HepG2 (cell line): Measurements from ENCODE around the gene CCDC88A. TPM values are rescaled to one million over a fixed set of nuclear protein-coding genes. Genes with fewer than 3 reads are reported as not detected.

ENCODE experiments used
- ATF3 ChIP-seq: sonication (generic); formaldehyde crosslinking; IDR thresholded peaks from 2 replicates; pipeline ENCODE4 v1.4.0; 2020; ENCODE audit warnings: missing genetic modification reagents
- CREM ChIP-seq, 2 experiments: sonication (generic) in 1 of 2; formaldehyde crosslinking in 1 of 2; IDR thresholded peaks; 2 replicates each; pipeline versions ENCODE4 v1.4.0 to v1.6.1; 2016 to 2020; ENCODE audit warnings: antibody characterized with exemption in 1 of 2, mild to moderate bottlenecking in 1 of 2, missing genetic modification reagents in 1 of 2
- DMAP1 ChIP-seq: IDR thresholded peaks from 2 replicates; pipeline ENCODE4 v1.6.1; 2016
- FOXC1 ChIP-seq: sonication (generic); formaldehyde crosslinking; IDR thresholded peaks from 2 replicates; pipeline ENCODE4 v1.8.0; 2022; ENCODE audit warnings: mild to moderate bottlenecking, missing genetic modification reagents, borderline replicate concordance
- MTF2 ChIP-seq: sonication (generic); formaldehyde crosslinking; IDR thresholded peaks from 2 replicates; pipeline ENCODE4 v1.5.0; 2020; ENCODE audit warnings: missing genetic modification reagents, borderline replicate concordance
- MXD1 ChIP-seq: sonication (generic); formaldehyde crosslinking; IDR thresholded peaks from 2 replicates; pipeline ENCODE4 v1.4.0; 2020; ENCODE audit warnings: mild to moderate bottlenecking, missing genetic modification reagents
- POLR2AphosphoS5 ChIP-seq: IDR thresholded peaks from 2 replicates; pipeline ENCODE4 v1.6.1; 2012; ENCODE audit warnings: low read depth, low read length
- RBM22 ChIP-seq: fragments of 200-400 bp; formaldehyde crosslinking; optimal IDR thresholded peaks from 2 replicates; pipeline ENCODE3; 2017; ENCODE audit warnings: mild to moderate bottlenecking, low read length, moderate library complexity
- SALL1 ChIP-seq: sonication (generic); formaldehyde crosslinking; IDR thresholded peaks from 2 replicates; pipeline ENCODE4 v1.8.0; 2022; ENCODE audit warnings: mild to moderate bottlenecking, missing genetic modification reagents
- SMC3 ChIP-seq: IDR thresholded peaks from 2 replicates; pipeline ENCODE4 v1.6.1; 2011; ENCODE audit warnings: low read length, improper control_type of control experiment
- SPEN ChIP-seq: sonication (generic); formaldehyde crosslinking; IDR thresholded peaks from 2 replicates; pipeline ENCODE4 v1.5.1; 2020; ENCODE audit warnings: low read depth, mild to moderate bottlenecking, missing genetic modification reagents
- STAT6 ChIP-seq: sonication (generic); formaldehyde crosslinking; IDR thresholded peaks from 2 replicates; pipeline ENCODE4 v1.4.0; 2020; ENCODE audit warnings: missing genetic modification reagents, mild to moderate bottlenecking, borderline replicate concordance
- TEF ChIP-seq: sonication (generic); formaldehyde crosslinking; IDR thresholded peaks from 2 replicates; pipeline ENCODE4 v1.5.0; 2020; ENCODE audit warnings: missing genetic modification reagents
- ZFP1 ChIP-seq: IDR thresholded peaks from 2 replicates; pipeline ENCODE4 v1.6.1; 2016
- ZFY ChIP-seq: sonication (generic); formaldehyde crosslinking; IDR thresholded peaks from 2 replicates; pipeline ENCODE4 v1.4.0; 2020; ENCODE audit warnings: missing genetic modification reagents
- ZNF367 ChIP-seq: sonication (generic); formaldehyde crosslinking; IDR thresholded peaks from 2 replicates; pipeline ENCODE4 v1.4.0; 2020; ENCODE audit warnings: missing genetic modification reagents, borderline replicate concordance
- ZNF572 ChIP-seq: sonication (generic); formaldehyde crosslinking; IDR thresholded peaks from 2 replicates; pipeline ENCODE4 v1.5.1; 2020; ENCODE audit warnings: mild to moderate bottlenecking, missing genetic modification reagents
- ZNF674 ChIP-seq: sonication (generic); formaldehyde crosslinking; IDR thresholded peaks from 2 replicates; pipeline ENCODE4 v1.5.0; 2020; ENCODE audit warnings: low read depth, mild to moderate bottlenecking, missing genetic modification reagents
- ZNF709 ChIP-seq: sonication (generic); formaldehyde crosslinking; IDR thresholded peaks from 2 replicates; pipeline ENCODE4 v1.5.0; 2020; ENCODE audit warnings: mild to moderate bottlenecking, missing genetic modification reagents
- ZNF816 ChIP-seq: sonication (generic); formaldehyde crosslinking; IDR thresholded peaks from 2 replicates; pipeline ENCODE4 v1.8.0; 2022; ENCODE audit warnings: missing genetic modification reagents, mild to moderate bottlenecking, borderline replicate concordance
- polyA plus RNA-seq, 8 experiments: library from polyadenylated mRNA; depleted of rRNA in 3 of 8; stranded (reverse) in 7 of 8; unstranded in 1 of 8; fragments of >200 nt; fragmentation: Illumina TruSeq in 4 of 8; extraction: Trizol in 4 of 8; gene quantifications; 2 replicates each; pipeline versions ENCODE4 v1.2.1 to v1.2.3, GENCODE V29; 2011 to 2016; ENCODE audit warnings: low read depth in 4 of 8, missing spikeins in 1 of 8, mixed read lengths in 1 of 8; ENCODE audit not compliant: insufficient read depth in 1 of 8
- total RNA-seq, 5 experiments: library from RNA; depleted of rRNA; stranded (reverse); fragments of >200 nt; fragmentation: Illumina TruSeq; extraction: Trizol; gene quantifications; 2 replicates each; pipeline ENCODE4 v1.2.3, GENCODE V29; 2016; ENCODE audit warnings: low read depth in 1 of 5
- TF ChIP-seq, protein P1 (sequence below): sonication (generic); formaldehyde crosslinking; IDR thresholded peaks from 2 replicates; pipeline ENCODE4 v1.8.0; 2022; ENCODE audit warnings: missing genetic modification reagents, mild to moderate bottlenecking, moderate library complexity, borderline replicate concordance
- TF ChIP-seq, protein P2 (sequence below): IDR thresholded peaks from 2 replicates; pipeline ENCODE4 v1.6.1; 2018; ENCODE audit warnings: missing genetic modification reagents

CCDC88A gene
- total and polyA plus RNA-seq, 2 of the 13 experiments (the other 11 are each of a cell fraction or from before 2014, with no cell fraction given), result 43.2 to 84.1 TPM

DNA sequence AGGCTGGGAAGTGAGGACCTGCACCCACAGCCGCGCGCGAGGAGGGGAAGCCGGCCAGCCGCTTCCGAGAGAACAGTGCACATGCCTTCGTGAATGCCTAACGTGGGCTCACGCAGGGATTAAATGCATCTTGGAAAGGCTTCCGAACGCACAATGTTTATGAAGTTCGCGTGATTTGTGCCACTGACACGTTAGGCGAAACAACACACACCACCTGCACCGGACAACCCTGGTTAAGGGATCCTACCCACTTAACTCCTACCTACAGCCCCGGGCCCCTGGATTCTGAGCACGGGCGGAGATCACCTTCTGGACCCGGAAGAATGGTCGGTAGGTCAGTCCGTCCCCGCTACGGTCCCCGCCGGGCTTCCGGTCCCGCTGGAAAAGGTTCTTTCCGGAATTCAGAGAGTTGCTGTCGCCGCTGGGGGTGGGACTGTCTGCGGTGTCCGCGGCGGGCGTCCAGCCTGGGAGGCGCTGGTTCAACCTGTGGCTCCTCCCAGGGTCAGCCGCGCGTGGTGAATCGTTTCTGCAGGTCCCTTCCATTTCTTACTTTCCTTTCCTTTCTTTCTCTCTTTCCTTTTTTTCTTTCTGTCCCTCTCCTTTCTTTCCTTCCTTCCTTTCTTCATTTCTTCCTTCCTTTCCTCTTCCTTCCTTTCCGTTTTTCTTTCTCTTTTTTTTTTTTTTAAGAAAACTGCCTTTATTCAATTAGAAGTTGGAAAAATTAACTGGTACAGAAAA, 150.6 kb downstream of the CCDC88A start, which contains the start of gene MTIF2 (continued):
- TF ChIP-seq TEF (CRISPR knock-in tag) (0 out of 2 replicates have a peak, but pooled peaks have one; percentile 47), ZNF367 (peak; percentile 58; the same call in 1 of the 2 replicates), MTF2 (CRISPR knock-in tag) (peak; percentile 94), MXD1 (CRISPR knock-in tag) (peak; percentile 89), FOXC1 (CRISPR knock-in tag) (peak; percentile 99), ZFP1 (peak; percentile 97), SALL1 (CRISPR knock-in tag) (peak; percentile 98), ZNF674 (CRISPR knock-in tag) (peak; percentile 88), ATF3 (peak; percentile 15; the same call in 1 of the 2 replicates), ZFY (CRISPR knock-in tag) (peak; percentile 92), CREM (IDR thresholded peaks at IDR 0.05) (peak; percentile 91), CREM (CRISPR knock-in tag; IDR thresholded peaks at IDR 0.05) (peak; percentile 24; the same call in 1 of the 2 replicates), RBM22 (peak; percentile 94), POLR2AphosphoS5 (peak; percentile 99), DMAP1 (CRISPR knock-in tag) (peak; percentile 99), SPEN (peak; percentile 99), SMC3 (no peak), ZNF572 (CRISPR knock-in tag) (peak; percentile 92; the same call in 1 of the 2 replicates), ZNF816 (peak; percentile 96), ZNF709 (peak; percentile 45; the same call in 1 of the 2 replicates), STAT6 (CRISPR knock-in tag) (peak; percentile 98)
- TF ChIP-seq, protein P1, sequence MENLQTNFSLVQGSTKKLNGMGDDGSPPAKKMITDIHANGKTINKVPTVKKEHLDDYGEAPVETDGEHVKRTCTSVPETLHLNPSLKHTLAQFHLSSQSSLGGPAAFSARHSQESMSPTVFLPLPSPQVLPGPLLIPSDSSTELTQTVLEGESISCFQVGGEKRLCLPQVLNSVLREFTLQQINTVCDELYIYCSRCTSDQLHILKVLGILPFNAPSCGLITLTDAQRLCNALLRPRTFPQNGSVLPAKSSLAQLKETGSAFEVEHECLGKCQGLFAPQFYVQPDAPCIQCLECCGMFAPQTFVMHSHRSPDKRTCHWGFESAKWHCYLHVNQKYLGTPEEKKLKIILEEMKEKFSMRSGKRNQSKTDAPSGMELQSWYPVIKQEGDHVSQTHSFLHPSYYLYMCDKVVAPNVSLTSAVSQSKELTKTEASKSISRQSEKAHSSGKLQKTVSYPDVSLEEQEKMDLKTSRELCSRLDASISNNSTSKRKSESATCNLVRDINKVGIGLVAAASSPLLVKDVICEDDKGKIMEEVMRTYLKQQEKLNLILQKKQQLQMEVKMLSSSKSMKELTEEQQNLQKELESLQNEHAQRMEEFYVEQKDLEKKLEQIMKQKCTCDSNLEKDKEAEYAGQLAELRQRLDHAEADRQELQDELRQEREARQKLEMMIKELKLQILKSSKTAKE (CRISPR knock-in tag), result peak; percentile 92
- TF ChIP-seq, protein P2, sequence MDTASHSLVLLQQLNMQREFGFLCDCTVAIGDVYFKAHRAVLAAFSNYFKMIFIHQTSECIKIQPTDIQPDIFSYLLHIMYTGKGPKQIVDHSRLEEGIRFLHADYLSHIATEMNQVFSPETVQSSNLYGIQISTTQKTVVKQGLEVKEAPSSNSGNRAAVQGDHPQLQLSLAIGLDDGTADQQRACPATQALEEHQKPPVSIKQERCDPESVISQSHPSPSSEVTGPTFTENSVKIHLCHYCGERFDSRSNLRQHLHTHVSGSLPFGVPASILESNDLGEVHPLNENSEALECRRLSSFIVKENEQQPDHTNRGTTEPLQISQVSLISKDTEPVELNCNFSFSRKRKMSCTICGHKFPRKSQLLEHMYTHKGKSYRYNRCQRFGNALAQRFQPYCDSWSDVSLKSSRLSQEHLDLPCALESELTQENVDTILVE (CRISPR knock-in tag), result peak; percentile 98
